ENCODE data around the gene RUSC1.
"Not testable (repeated sequence)": the region's sequence is repeated elsewhere in the genome, so short reads cannot be mapped to it uniquely, and the experiment has no call there.

Gene RUSC1

DNA sequence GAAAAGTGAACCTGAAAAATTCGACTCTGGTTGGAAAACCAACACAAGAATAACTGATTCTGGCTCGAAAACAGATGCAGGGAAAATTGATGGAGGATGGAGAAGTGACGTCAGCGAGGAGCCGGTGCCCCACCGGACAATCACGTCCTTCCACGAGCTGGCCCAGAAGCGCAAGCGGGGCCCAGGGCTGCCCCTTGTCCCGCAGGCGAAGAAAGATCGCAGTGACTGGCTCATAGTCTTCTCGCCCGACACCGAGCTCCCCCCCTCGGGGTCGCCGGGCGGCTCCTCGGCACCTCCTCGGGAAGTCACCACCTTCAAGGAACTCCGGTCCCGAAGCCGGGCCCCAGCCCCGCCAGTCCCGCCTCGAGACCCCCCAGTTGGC is 1.9 kb downstream of the RUSC1 start:
- no peak for DNase-seq (ENCODE audit: low read depth in 2 of 2)

DNA sequence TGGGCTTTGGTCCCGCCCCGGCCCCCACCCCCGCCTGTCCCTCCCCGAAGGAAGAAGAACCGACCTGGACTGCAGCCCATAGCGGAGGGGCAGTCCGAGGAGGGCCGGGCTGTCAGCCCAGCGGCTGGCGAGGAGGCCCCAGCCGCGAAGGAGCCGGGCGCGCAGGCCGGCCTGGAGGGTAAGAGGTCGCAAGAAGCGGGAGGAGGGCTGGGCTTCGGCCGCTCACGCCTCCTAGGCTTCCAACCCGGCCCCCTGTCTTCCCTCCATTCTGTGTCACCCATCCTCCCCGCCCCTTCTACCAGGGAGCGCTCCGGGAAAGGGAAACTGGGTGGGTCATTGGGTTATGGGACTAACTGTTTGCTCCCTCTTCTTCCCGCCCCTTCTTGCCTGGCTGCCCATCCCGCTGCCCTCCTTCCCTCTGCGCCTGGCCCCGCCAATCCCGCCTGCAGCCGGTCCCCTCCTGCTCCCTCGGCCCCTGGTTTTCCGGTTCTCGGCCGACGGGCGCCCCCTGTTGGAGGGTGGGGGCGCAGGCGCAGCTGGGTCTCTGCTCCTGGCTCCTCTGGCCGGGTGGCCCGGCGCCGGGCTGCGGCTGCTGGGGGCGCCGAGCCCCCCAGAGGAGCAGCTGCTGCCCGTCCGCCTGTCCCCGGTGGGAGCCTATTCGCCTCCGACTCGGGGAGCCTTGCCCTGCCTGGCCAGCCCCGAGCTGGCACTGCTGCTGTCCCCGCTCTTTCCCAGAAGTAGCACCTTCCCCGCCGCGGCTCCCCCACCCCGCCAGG is 2.4 kb downstream of the RUSC1 start:
- peak; percentile 75 to 80 for DNase-seq (ENCODE audit: low read depth in 2 of 2)

- DNase-seq (ENCODE audit: low read depth in 2 of 2) = peak; percentile 78 to 80
These were observed 3.0 kb downstream of the RUSC1 start for GRCh38 chr1:155323729-155324036.

GRCh38 chr1:155324037-155324716 is 3.5 kb downstream of the RUSC1 start:
- DNase-seq (ENCODE audit: low read depth in 2 of 2) = peak; percentile 90 to 92

GRCh38 chr1:155324717-155325602 is 4.3 kb downstream of the RUSC1 start:
- no peak for DNase-seq (ENCODE audit: low read depth in 2 of 2)

DNA sequence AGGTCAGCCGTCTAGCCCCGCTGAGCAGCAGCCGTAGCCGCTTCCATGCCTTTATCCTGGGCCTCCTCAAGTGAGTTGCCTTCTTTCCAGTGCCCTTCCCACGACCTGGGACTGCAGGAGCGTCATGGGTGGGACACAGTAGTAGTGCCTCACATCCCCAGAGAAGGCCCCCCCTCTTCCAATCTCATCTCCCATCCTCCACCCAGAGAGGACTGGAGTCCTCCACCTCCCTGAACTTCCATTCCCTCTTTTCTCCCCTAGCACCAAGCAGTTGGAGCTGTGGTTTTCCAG is 4.9 kb downstream of the RUSC1 start:
- DNase-seq (ENCODE audit: low read depth in 2 of 2) = no peak

GRCh38 chr1:155326020-155326526 is 5.4 kb downstream of the RUSC1 start:
- no peak for DNase-seq (ENCODE audit: low read depth in 2 of 2)

GRCh38 chr1:155326631-155327037 is 5.9 kb downstream of the RUSC1 start:
- no peak for DNase-seq (ENCODE audit: low read depth in 2 of 2)

- no peak for DNase-seq (ENCODE audit: low read depth in 2 of 2)
These were observed 7.3 kb downstream of the RUSC1 start for GRCh38 chr1:155327981-155328380.

- not testable (repeated sequence) for DNase-seq (ENCODE audit: low read depth in 2 of 2)
These were observed 8.2 kb downstream of the RUSC1 start for GRCh38 chr1:155328856-155329255.

DNA sequence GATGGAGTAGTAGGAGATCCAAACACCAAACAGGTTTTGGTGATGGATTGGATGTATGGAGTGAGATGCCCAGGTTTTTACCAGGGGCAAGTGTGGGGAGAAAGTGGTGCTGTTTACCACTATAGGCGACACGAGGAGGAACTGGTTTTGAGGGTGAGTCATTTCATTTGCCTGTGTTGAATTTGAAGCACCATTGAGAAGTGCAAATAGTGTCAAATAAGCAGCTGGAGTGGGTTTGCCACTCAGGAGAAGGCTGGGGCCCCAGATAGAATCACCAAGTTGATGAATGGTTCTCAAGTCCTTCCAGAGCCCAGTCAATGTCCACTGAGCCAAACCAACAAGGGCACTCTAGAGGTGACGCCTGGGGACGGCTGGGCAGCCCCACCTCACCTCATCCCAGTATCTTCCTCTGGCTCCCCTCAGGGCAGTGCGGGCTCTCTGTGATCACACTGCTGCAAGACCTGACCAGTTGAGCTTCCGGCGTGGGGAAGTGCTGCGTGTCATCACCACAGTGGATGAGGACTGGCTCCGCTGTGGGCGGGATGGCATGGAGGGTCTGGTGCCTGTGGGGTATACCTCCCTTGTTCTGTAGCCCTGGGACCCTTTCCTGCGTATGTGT is 9.4 kb downstream of the RUSC1 start:
- no peak for DNase-seq (ENCODE audit: low read depth in 2 of 2)

DNA sequence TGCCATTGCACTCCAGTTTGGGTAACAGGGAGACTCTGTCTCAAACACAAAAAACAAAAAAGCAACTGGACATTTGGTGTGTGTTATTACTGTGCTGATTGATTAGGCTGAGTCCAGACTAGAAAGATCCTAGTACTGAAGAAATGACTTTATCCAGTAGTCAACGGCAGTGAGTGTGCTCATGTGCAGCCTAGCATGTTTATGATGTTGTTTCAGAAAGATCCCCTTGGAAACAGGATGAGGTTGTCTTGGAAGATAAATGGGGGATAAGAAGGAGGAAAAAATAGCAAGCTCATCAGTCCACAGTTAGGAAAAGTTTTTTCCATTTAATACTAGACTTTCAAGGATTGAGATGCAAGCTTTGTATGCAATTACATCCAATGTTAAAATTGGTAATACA is 14.3 kb downstream of the RUSC1 start:
- DNase-seq (ENCODE audit: low read depth in 2 of 2) = no peak

DNA sequence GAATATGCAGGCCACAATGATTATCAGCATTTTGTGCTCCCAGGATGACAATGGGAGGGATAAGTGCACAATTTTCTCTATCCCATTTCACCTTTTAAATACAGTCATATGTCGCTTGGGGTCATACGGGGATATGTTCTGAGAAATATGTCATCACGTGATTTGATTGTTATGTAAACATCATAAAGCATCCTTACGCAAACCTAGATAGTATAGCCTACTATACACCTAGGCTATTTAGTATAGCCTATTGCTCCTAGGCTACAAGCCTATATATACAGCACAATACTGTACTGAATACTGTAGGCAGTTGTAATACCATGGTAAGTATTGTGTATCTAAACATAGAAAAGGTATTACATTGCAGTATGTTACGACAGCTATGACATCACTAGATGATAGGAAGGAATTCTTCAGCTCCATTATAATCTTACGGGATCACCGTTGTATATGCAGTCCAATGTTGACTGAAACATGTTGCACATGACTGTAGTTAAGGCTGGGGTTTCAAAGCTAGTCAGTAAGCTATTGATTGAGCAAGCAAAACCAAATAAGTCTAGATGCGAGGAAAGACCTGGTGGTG is 18.9 kb downstream of the RUSC1 start:
- DNase-seq (ENCODE audit: low read depth in 2 of 2) = no peak

DNA sequence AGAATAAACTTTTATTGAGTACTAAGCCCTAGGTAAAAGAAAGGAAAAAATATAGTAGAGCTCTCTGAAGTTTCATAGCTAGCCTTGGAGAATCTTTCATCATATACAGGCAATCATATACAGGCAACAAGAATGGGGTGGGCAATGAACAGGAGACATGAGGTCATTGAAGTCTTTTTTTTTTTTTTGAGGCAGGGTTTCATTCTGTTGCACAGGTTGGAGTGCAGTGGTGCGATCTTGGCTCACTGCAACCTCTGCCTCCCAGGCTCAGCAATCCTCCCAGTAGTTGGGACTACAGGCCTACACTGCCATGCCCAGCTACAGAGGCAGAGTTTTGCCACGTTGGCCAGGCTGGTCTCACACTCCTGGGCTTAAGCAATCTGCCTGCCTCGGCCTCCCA is 22.1 kb downstream of the RUSC1 start:
- no peak for DNase-seq (ENCODE audit: low read depth in 2 of 2)

DNA sequence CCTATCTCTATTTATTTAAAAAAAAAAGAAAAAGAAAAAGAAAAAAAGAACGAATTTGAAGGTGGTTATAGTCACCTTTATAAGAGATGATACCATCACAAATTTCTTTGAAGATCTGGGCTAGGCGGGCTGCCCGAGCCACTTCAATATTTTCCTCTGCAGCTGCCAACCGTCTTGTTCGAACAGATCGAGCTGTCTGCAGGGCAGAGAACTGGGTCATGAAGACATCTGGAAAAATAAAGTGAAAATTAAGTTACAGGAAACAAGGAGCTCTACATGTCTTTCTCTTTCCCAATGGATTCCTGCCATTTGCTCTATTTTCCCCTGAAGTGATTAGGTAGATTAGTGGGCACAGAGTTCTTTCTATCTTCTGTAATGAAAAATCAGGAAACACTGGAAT is 31.9 kb downstream of the RUSC1 start:
- DNase-seq (ENCODE audit: low read depth in 2 of 2) = no peak

GRCh38 chr1:155360051-155360450 is 39.4 kb downstream of the RUSC1 start:
- no peak for DNase-seq (ENCODE audit: low read depth in 2 of 2)

DNA sequence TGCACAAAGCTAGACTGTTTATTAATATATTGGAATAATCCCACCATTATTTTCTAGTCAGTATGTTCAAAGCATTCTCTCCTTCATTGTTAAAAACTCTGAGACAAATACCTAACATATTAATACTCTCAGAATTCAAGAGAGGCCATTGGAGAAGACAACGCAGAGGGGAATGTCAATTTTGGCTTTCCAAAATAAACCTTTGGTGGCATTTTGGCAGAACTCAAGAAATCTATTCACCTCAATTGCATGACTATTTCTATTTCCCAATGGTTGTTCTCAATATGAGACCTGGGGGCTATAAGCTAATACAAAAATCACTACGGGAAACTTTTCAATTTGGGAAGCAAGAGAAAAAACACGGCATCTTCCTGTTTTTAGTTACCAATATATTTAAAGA is 58.5 kb downstream of the RUSC1 start:
- no peak for DNase-seq (ENCODE audit: low read depth in 2 of 2)

- no peak for DNase-seq (ENCODE audit: low read depth in 2 of 2)
These were observed 59.0 kb downstream of the RUSC1 start for GRCh38 chr1:155379631-155380090.
